Measurements from ENCODE around the gene FKBP10. TPM values are rescaled to one million over a fixed set of nuclear protein-coding genes. Genes with fewer than 3 reads are reported as not detected.

The FKBP10 gene
- total RNA-seq, 1 donor from 2014 or later: 249 TPM

DNA sequence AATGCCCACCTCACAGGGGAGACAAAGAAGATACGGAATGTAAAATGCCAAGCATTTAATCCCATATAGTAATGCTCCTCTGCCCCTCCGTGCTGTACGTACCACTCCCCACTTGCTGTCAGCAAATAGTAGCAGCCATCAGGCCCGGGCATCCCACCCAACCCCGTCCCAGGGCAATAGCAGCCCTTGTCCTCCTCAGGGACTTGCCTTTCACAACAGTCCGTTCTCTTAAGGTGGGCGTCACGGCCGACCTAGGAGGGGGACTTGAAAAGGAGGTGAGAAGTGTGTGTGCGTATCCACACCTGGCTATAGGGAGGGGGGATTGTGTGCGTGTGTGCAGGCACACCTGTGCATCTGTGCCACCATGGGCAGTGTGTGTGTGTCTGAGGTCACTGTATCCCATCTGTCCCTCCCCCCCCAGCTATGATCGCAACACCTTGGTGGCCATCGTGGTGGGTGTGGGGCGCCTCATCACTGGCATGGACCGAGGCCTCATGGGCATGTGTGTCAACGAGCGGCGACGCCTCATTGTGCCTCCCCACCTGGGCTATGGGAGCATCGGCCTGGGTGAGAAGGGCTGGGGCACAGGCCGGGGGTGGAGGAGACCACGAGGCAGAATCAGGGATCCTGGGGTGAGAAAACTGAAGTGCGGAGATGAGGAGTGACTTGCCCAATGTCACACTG is 4.0 kb downstream of the FKBP10 start:
- no peak for DNase-seq (ENCODE audit: extremely low spot score, unreplicated experiment)
- Mint-ChIP-seq H3K27ac (no peak overlapping the region), H3K27me3 (no peaks in the 10 kb centered on the region), H3K4me3 (no peak overlapping the region), H3K36me3 (no peaks in the 10 kb centered on the region), H3K4me1 (ENCODE audit: unreplicated experiment) (peaks cover 4% of the 10 kb centered on the region), H3K9me3 (no peaks in the 10 kb centered on the region)
- TF ChIP-seq, protein P1, sequence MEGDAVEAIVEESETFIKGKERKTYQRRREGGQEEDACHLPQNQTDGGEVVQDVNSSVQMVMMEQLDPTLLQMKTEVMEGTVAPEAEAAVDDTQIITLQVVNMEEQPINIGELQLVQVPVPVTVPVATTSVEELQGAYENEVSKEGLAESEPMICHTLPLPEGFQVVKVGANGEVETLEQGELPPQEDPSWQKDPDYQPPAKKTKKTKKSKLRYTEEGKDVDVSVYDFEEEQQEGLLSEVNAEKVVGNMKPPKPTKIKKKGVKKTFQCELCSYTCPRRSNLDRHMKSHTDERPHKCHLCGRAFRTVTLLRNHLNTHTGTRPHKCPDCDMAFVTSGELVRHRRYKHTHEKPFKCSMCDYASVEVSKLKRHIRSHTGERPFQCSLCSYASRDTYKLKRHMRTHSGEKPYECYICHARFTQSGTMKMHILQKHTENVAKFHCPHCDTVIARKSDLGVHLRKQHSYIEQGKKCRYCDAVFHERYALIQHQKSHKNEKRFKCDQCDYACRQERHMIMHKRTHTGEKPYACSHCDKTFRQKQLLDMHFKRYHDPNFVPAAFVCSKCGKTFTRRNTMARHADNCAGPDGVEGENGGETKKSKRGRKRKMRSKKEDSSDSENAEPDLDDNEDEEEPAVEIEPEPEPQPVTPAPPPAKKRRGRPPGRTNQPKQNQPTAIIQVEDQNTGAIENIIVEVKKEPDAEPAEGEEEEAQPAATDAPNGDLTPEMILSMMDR (conservative IDR thresholded peaks at IDR 0.05): no peak

DNA sequence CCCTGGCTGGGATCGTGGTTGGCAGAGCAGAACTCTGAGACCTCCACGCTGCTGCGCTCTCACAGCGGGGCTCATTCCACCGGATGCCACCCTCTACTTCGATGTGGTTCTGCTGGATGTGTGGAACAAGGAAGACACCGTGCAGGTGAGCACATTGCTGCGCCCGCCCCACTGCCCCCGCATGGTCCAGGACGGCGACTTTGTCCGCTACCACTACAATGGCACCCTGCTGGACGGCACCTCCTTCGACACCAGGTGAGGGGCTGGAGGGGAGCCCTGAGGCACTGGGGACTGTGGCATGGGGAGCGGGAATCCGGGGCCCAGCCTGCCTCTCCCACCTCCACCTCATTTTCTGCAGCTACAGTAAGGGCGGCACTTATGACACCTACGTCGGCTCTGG is 5.2 kb downstream of the FKBP10 start:
- Mint-ChIP-seq H3K36me3 (no peaks in the 10 kb centered on the region), H3K27ac (no peak overlapping the region), H3K4me1 (ENCODE audit: unreplicated experiment) (peaks cover 8% of the 10 kb centered on the region), H3K4me3 (no peak overlapping the region), H3K27me3 (no peaks in the 10 kb centered on the region), H3K9me3 (no peaks in the 10 kb centered on the region)
- TF ChIP-seq, protein P1 (conservative IDR thresholded peaks at IDR 0.05): no peak
- no peak for DNase-seq (ENCODE audit: extremely low spot score, unreplicated experiment)

DNA sequence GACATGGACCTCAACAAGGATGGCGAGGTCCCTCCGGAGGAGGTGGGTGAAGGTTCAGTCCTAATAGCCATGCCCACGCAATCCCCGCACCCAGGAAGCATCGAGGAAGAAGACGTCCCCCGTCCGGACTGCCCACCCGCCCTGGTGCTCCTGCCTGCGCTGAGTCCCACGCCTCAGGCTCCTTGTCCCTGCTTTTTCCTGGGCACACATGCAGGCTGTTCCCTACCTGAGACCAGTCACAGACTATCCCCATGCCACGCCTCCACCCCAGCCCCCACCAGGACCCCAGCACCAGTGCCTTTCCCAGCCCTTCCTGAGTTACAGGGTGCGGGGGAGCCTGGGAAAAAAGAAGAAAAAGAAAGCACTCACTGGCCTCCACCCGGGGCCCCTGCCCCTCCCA is 9.0 kb downstream of the FKBP10 start:
- Mint-ChIP-seq H3K27me3 (no peaks in the 10 kb centered on the region), H3K4me3 (no peak overlapping the region), H3K27ac (no peak overlapping the region), H3K4me1 (ENCODE audit: unreplicated experiment) (peaks cover 4% of the 10 kb centered on the region), H3K36me3 (peaks cover 6% of the 10 kb centered on the region), H3K9me3 (no peaks in the 10 kb centered on the region)
- TF ChIP-seq, protein P1 (conservative IDR thresholded peaks at IDR 0.05): no peak
- no peak for DNase-seq (ENCODE audit: extremely low spot score, unreplicated experiment)

DNA sequence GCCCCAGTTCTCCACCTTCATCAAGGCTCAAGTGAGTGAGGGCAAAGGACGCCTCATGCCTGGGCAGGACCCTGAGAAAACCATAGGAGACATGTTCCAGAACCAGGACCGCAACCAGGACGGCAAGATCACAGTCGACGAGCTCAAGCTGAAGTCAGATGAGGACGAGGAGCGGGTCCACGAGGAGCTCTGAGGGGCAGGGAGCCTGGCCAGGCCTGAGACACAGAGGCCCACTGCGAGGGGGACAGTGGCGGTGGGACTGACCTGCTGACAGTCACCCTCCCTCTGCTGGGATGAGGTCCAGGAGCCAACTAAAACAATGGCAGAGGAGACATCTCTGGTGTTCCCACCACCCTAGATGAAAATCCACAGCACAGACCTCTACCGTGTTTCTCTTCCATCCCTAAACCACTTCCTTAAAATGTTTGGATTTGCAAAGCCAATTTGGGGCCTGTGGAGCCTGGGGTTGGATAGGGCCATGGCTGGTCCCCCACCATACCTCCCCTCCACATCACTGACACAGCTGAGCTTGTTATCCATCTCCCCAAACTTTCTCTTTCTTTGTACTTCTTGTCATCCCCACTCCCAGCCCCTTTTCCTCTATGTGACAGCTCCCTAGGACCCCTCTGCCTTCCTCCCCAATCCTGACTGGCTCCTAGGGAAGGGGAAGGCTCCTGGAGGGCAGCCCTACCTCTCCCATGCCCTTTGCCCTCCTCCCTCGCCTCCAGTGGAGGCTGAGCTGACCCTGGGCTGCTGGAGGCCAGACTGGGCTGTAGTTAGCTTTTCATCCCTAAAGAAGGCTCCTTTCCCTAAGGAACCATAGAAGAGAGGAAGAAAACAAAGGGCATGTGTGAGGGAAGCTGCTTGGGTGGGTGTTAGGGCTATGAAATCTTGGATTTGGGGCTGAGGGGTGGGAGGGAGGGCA is 9.7 kb downstream of the FKBP10 start:
- TF ChIP-seq, protein P1 (conservative IDR thresholded peaks at IDR 0.05): no peak
- no peak for DNase-seq (ENCODE audit: extremely low spot score, unreplicated experiment)
- no peaks in the 10 kb centered on the region for H3K9me3 Mint-ChIP-seq
- H3K27ac Mint-ChIP-seq: no peak overlapping the region
- no peak overlapping the region for H3K4me3 Mint-ChIP-seq
- peaks cover 6% of the 10 kb centered on the region for H3K36me3 Mint-ChIP-seq
- H3K27me3 Mint-ChIP-seq: no peaks in the 10 kb centered on the region
- H3K4me1 Mint-ChIP-seq (ENCODE audit: unreplicated experiment): peaks cover 4% of the 10 kb centered on the region

DNA sequence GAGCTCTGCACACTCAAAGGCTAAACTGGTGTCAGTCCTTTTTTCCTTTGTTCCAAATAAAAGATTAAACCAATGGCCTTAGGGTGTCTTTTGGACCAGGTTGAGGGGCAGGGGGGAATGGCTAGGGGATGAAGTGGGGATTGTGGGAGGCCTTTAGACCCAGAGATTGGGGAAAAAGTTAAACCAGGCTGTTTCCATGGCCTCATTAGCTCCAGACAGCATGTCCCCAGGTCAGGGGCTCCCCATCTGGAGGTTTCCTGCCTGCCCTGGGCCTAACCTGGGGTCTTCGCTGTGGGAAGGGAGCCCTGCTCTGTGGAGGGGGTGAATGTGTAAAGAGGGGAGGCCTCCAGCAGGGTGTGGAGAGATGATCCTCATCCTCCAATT is 10.3 kb downstream of the FKBP10 start:
- no peaks in the 10 kb centered on the region for H3K9me3 Mint-ChIP-seq
- H3K4me3 Mint-ChIP-seq: no peak overlapping the region
- no peaks in the 10 kb centered on the region for H3K27me3 Mint-ChIP-seq
- no peak for DNase-seq (ENCODE audit: extremely low spot score, unreplicated experiment)
- TF ChIP-seq, protein P1 (conservative IDR thresholded peaks at IDR 0.05): no peak
- H3K36me3 Mint-ChIP-seq: peaks cover 6% of the 10 kb centered on the region
- H3K4me1 Mint-ChIP-seq (ENCODE audit: unreplicated experiment): peaks cover 4% of the 10 kb centered on the region
- H3K27ac Mint-ChIP-seq: no peak overlapping the region
